GM12878 (cell line): ENCODE results near the gene CLIP3. TPM values are rescaled to one million over a fixed set of nuclear protein-coding genes. Genes with fewer than 3 reads are reported as not detected.

ENCODE experiments used
- ATF7 ChIP-seq: fragments of 450-650 bp; IDR thresholded peaks from 2 replicates; pipeline ENCODE4 v1.6.1; 2016; ENCODE audit warnings: low read depth, mild to moderate bottlenecking
- BCL3 ChIP-seq: IDR thresholded peaks from 2 replicates; pipeline ENCODE4 v1.6.1; 2011; ENCODE audit warnings: borderline replicate concordance, low read depth, mild to moderate bottlenecking, moderate library complexity, low read length; ENCODE audit not compliant: insufficient read depth, poor library complexity, severe bottlenecking
- ETV6 ChIP-seq, 2 experiments: fragments of 450-650 bp in 1 of 2; IDR thresholded peaks in 1 of 2; conservative IDR thresholded peaks in 1 of 2; 2 replicates each; pipeline ENCODE4 v1.6.1; 2014; ENCODE audit warnings: antibody characterized with exemption in 1 of 2, borderline replicate concordance in 1 of 2, low read depth in 1 of 2, mild to moderate bottlenecking in 1 of 2, moderate library complexity in 1 of 2
- GABPA ChIP-seq: IDR thresholded peaks from 2 replicates; pipeline ENCODE4 v1.6.1; 2014; ENCODE audit warnings: antibody characterized with exemption, low read depth, mild to moderate bottlenecking, inconsistent platforms
- IRF4 ChIP-seq: IDR thresholded peaks from 2 replicates; pipeline ENCODE4 v1.6.1; 2011; ENCODE audit warnings: low read depth, low read length
- NKRF ChIP-seq: fragments of 450-650 bp; conservative IDR thresholded peaks from 2 replicates; pipeline ENCODE4 v1.6.1; 2017; ENCODE audit warnings: mild to moderate bottlenecking, moderate library complexity
- NR2F1 ChIP-seq: fragments of 450-650 bp; conservative IDR thresholded peaks from 2 replicates; pipeline ENCODE4 v1.6.1; 2017; ENCODE audit warnings: mild to moderate bottlenecking
- PAX8 ChIP-seq: fragments of 450-650 bp; IDR thresholded peaks from 2 replicates; pipeline ENCODE4 v1.6.1; 2017; ENCODE audit warnings: mild to moderate bottlenecking, moderate library complexity
- PML ChIP-seq: IDR thresholded peaks from 2 replicates; pipeline ENCODE4 v1.6.1; 2012; ENCODE audit warnings: low read length, inconsistent platforms
- POLR2AphosphoS5 ChIP-seq: IDR thresholded peaks from 2 replicates; pipeline ENCODE4 v1.6.1; 2011; ENCODE audit warnings: mild to moderate bottlenecking, low read length, inconsistent platforms
- SIX5 ChIP-seq: IDR thresholded peaks from 2 replicates; pipeline ENCODE4 v1.6.1; 2011; ENCODE audit warnings: mild to moderate bottlenecking, low read depth, low read length, moderate library complexity; ENCODE audit not compliant: severe bottlenecking
- STAT1 ChIP-seq: fragments of 450-650 bp; conservative IDR thresholded peaks from 2 replicates; pipeline ENCODE4 v1.6.1; 2014; ENCODE audit warnings: antibody characterized with exemption, mild to moderate bottlenecking
- TBL1XR1 ChIP-seq: IDR thresholded peaks from 2 replicates; pipeline ENCODE4 v1.6.1; 2012; ENCODE audit warnings: low read depth, low read length, improper control_type of control experiment
- TCF3 ChIP-seq: IDR thresholded peaks from 2 replicates; pipeline ENCODE4 v1.6.1; 2012; ENCODE audit warnings: low read depth, mild to moderate bottlenecking, low read length, borderline replicate concordance; ENCODE audit not compliant: insufficient read depth
- USF2 ChIP-seq: IDR thresholded peaks from 2 replicates; pipeline ENCODE4 v1.6.1; 2011; ENCODE audit warnings: low read depth, low read length, improper control_type of control experiment, borderline replicate concordance
- ZBTB4 ChIP-seq: fragments of 450-650 bp; formaldehyde crosslinking; IDR thresholded peaks from 2 replicates; pipeline ENCODE4 v1.4.0; 2022; ENCODE audit warnings: mild to moderate bottlenecking, moderate library complexity
- ZNF217 ChIP-seq: fragments of 450-650 bp; IDR thresholded peaks from 2 replicates; pipeline ENCODE4 v1.6.1; 2017; ENCODE audit warnings: antibody characterized with exemption, mild to moderate bottlenecking
- ZSCAN29 ChIP-seq: fragments of 450-650 bp; IDR thresholded peaks from 2 replicates; pipeline ENCODE4 v1.6.1; 2017; ENCODE audit warnings: mild to moderate bottlenecking, moderate library complexity
- ZZZ3 ChIP-seq: IDR thresholded peaks from 2 replicates; pipeline ENCODE4 v1.6.1; 2011; ENCODE audit warnings: low read depth; ENCODE audit not compliant: control insufficient read depth, insufficient read length
- polyA plus RNA-seq, 11 experiments: library from polyadenylated mRNA; depleted of rRNA in 4 of 11; unstranded in 6 of 11; stranded (reverse) in 5 of 11; fragments of >200 nt; fragmentation: Nextera tagmentation in 4 of 11; fragmentation: Illumina TruSeq in 1 of 11; extraction: Ambion mirVana in 4 of 11; extraction: Trizol in 1 of 11; gene quantifications; 1 replicate in 1 of 11; 2 replicates in 10 of 11; pipeline versions ENCODE4 v1.2.1 to v1.2.3, GENCODE V29; 2011 to 2016; ENCODE audit warnings: inconsistent platforms in 2 of 11, missing spikeins in 2 of 11, low read depth in 1 of 11
- total RNA-seq, 4 experiments: library from RNA; depleted of rRNA in 3 of 4; stranded (reverse); fragments of >200 nt in 3 of 4; fragmentation: Illumina TruSeq in 1 of 4; extraction: Trizol in 1 of 4; gene quantifications; 2 replicates each; pipeline versions ENCODE4 v1.2.1 to v1.2.3, GENCODE V29; 2013 to 2021

The CLIP3 gene
- total and polyA plus RNA-seq, 10 of the 15 experiments (the other 5 are each of a cell fraction or from before 2014, with no cell fraction given), result 0.09 to 2.7 (median 0.45) TPM; not detected in 1

- no peak for TF ChIP-seq STAT1
- no peak for TF ChIP-seq BCL3
- no peak for TF ChIP-seq ETV6 (conservative IDR thresholded peaks at IDR 0.05 in 1 of 2, IDR thresholded peaks at IDR 0.05 in 1 of 2; ENCODE audit: borderline replicate concordance in 1 of 2, low read depth in 1 of 2)
- peak; percentile 91 for TF ChIP-seq GABPA
- TF ChIP-seq PAX8, result no peak
- TF ChIP-seq ZBTB4 (CRISPR knock-in tag), result no peak
- peak; percentile 26; the same call in 1 of the 2 replicates for TF ChIP-seq ZNF217
- peak; percentile 87 for TF ChIP-seq NKRF
- no peak for TF ChIP-seq USF2
- TF ChIP-seq ZZZ3, result no peak
- no peak for TF ChIP-seq TCF3
- 0 out of 2 replicates have a peak, but pooled peaks have one; percentile 6 for TF ChIP-seq IRF4
- 0 out of 2 replicates have a peak, but pooled peaks have one; percentile 58 for TF ChIP-seq ZSCAN29
- TF ChIP-seq PML, result no peak; the same call in 1 of the 2 replicates
- peak; percentile 100 for TF ChIP-seq NR2F1
- no peak for TF ChIP-seq TBL1XR1
- TF ChIP-seq ATF7, result peak; percentile 61; the same call in 1 of the 2 replicates
- peak; percentile 39 for TF ChIP-seq SIX5
- TF ChIP-seq POLR2AphosphoS5, result peak; percentile 84
These were observed 37.4 kb downstream of the CLIP3 start, which contains the start of gene SDHAF1 (continued) for GRCh38 chr19:35995048-35995993.
